Gastrocnemius medialis (tissue), 4 donors: Measurements from ENCODE around the gene BHMT. TPM values are rescaled to one million over a fixed set of nuclear protein-coding genes. Genes with fewer than 3 reads are reported as not detected.
A peak's percentile ranks its signal among the peaks of the same experiment; 100 is the strongest.

Experiments used
- ATAC-seq, 2 donors: fragments of 150-250 bp; one replicate each; pipeline ENCODE4 v1.9.1; 2016
- DNase-seq, 2 donors: peaks; one replicate each; pipeline ENCODE4 v3.0.0-alpha.2; 2019
- H3K27ac ChIP-seq, 4 donors: fragments of 200-600 bp; sonication (generic); 1 replicate in 1 of 4; 2 replicates in 3 of 4; pipeline ENCODE4 v1.5.1; 2016 to 2018; ENCODE audit warnings: mild to moderate bottlenecking in 2 of 4, moderate library complexity in 1 of 4
- H3K27me3 ChIP-seq, 3 donors: fragments of 200-600 bp; sonication (generic) in 2 of 3; 1 replicate in 1 of 3; 2 replicates in 2 of 3; pipeline versions ENCODE4 v1.5.1 to v1.6.0; 2016 to 2019; ENCODE audit warnings: mild to moderate bottlenecking in 1 of 3, moderate library complexity in 1 of 3
- H3K36me3 ChIP-seq, 2 donors: fragments of 200-600 bp; sonication (generic) in 1 of 2; one replicate each; pipeline ENCODE4 v1.5.1; 2017 to 2018
- H3K4me1 ChIP-seq, 2 donors: fragments of 200-600 bp; sonication (generic) in 1 of 2; one replicate each; pipeline ENCODE4 v1.5.1; 2016 to 2017; ENCODE audit warnings: mild to moderate bottlenecking in 2 of 2
- H3K4me3 ChIP-seq, 4 donors: fragments of 200-600 bp; sonication (generic) in 3 of 4; 1 replicate in 1 of 4; 2 replicates in 3 of 4; pipeline ENCODE4 v1.5.1; 2016 to 2019; ENCODE audit warnings: mild to moderate bottlenecking in 2 of 4
- H3K9me3 ChIP-seq, 3 donors: fragments of 200-600 bp; sonication (generic) in 2 of 3; 1 replicate in 1 of 3; 2 replicates in 2 of 3; pipeline ENCODE4 v1.5.1; 2016 to 2019
- CTCF ChIP-seq, 5 experiments: fragments of 450-650 bp in 3 of 5; fragments of 200-600 bp in 2 of 5; sonication (generic) in 2 of 5; IDR thresholded peaks in 4 of 5; conservative IDR thresholded peaks in 1 of 5; 1 replicate in 4 of 5; 2 replicates in 1 of 5; pipeline ENCODE4 v1.5.1; 2016 to 2019; ENCODE audit warnings: antibody characterized with exemption in 5 of 5, mild to moderate bottlenecking in 3 of 5, moderate library complexity in 3 of 5
- POLR2A ChIP-seq, 2 donors: fragments of 450-650 bp; IDR thresholded peaks; one replicate each; pipeline ENCODE4 v1.6.1; 2017; ENCODE audit warnings: antibody characterized with exemption in 2 of 2, mild to moderate bottlenecking in 2 of 2, moderate library complexity in 2 of 2
- in situ Hi-C, 4 donors: fragments of 200-750 bp; cut with MboI; loops; one replicate each; pipeline versions ENCODE4 v1.15.0 to v1.8.0; 2017; ENCODE audit warnings: low sequenced_read_pairs in 4 of 4
- intact Hi-C: fragments of 100-400 bp; cut with DNase I; formaldehyde crosslinking; loops from one replicate; pipeline ENCODE4 v1.15.1; 2023; ENCODE audit warnings: low total_unique reads
- total RNA-seq, 4 donors: library from RNA; depleted of rRNA; stranded (reverse); fragments of >200 nt; gene quantifications; one replicate each; pipeline versions ENCODE4 v1.1.0 to v1.2.3, GENCODE V29; 2016

The BHMT gene
- total RNA-seq, 4 donors from 2014 or later = 0.66 to 1.0 (median 0.91) TPM; not detected in 1

- Histone ChIP-seq H3K27me3 (no peaks in the 10 kb centered on the region), H3K4me3 (peak overlapping the region; percentile 34 to 48 (median 40)), H3K36me3 (no peaks in the 10 kb centered on the region), H3K9me3 (no peaks in the 10 kb centered on the region), H3K27ac (peak overlapping the region; percentile 25 to 71 (median 50)), H3K4me1 (peaks cover 4 to 5% of the 10 kb centered on the region in 2 donors)
- DNase-seq = no peak
- peak in 1 of 2 donors; percentile 24 for ATAC-seq
- in situ Hi-C loops = loop anchor here (5.0 to 25.0 kb wide), 5 partner anchors 108 to 332 kb away; no protein-coding TSS in a partner anchor
- TF ChIP-seq POLR2A (IDR thresholded peaks at IDR 0.05) (no peak), CTCF (IDR thresholded peaks at IDR 0.05 in 4 of 5, conservative IDR thresholded peaks at IDR 0.05 in 1 of 5) (peak in 4 of 5 experiments; percentile 7 to 53 (median 44))
- intact Hi-C loops = loop anchor here (1.0 to 10.0 kb wide), 4 partner anchors 108 to 331 kb away; no protein-coding TSS in a partner anchor
Measured at GRCh38 chr5:79133121-79133656, 21.6 kb downstream of the BHMT start.

- H3K4me3 ChIP-seq = peak overlapping the region; percentile 34 to 48 (median 40)
- H3K36me3 ChIP-seq = no peaks in the 10 kb centered on the region
- intact Hi-C loops = loop anchor here (1.0 to 10.0 kb wide), 4 partner anchors 109 to 330 kb away; no protein-coding TSS in a partner anchor
- H3K9me3 ChIP-seq = no peaks in the 10 kb centered on the region
- peak in 4 of 5 experiments; percentile 45 to 68 (median 59) for TF ChIP-seq CTCF (IDR thresholded peaks at IDR 0.05 in 4 of 5, conservative IDR thresholded peaks at IDR 0.05 in 1 of 5)
- no peak for TF ChIP-seq POLR2A (IDR thresholded peaks at IDR 0.05)
- no peaks in the 10 kb centered on the region for H3K27me3 ChIP-seq
- H3K27ac ChIP-seq = peak overlapping the region in 3 of 4 donors; percentile 48 to 71 (median 52)
- DNase-seq (peak; percentile 10 to 23), ATAC-seq (peak; percentile 67 to 75)
- peaks cover 4 to 5% of the 10 kb centered on the region in 2 donors for H3K4me1 ChIP-seq
- in situ Hi-C loops = loop anchor here (5.0 to 25.0 kb wide), 5 partner anchors 109 to 331 kb away; no protein-coding TSS in a partner anchor
Measured at GRCh38 chr5:79133657-79134451, 22.2 kb downstream of the BHMT start.

- no peaks in the 10 kb centered on the region for H3K36me3 ChIP-seq
- H3K27me3 ChIP-seq = no peaks in the 10 kb centered on the region
- ATAC-seq = no peak
- H3K27ac ChIP-seq = no peak overlapping the region
- no peaks in the 10 kb centered on the region for H3K9me3 ChIP-seq
- intact Hi-C loops (loop anchor here (10.0 kb wide), 1 partner anchor 231 kb away; no protein-coding TSS in a partner anchor), in situ Hi-C loops (loop anchor here (10.0 to 25.0 kb wide), 4 partner anchors 111 to 329 kb away; no protein-coding TSS in a partner anchor)
- TF ChIP-seq CTCF (IDR thresholded peaks at IDR 0.05 in 4 of 5, conservative IDR thresholded peaks at IDR 0.05 in 1 of 5) (no peak), POLR2A (IDR thresholded peaks at IDR 0.05) (no peak)
- H3K4me1 ChIP-seq = peaks cover 4 to 5% of the 10 kb centered on the region in 2 donors
- DNase-seq = no peak
- H3K4me3 ChIP-seq = no peak overlapping the region
Measured at GRCh38 chr5:79135790-79136553, 24.4 kb downstream of the BHMT start.

GRCh38 chr5:79136618-79137017, 25.0 kb downstream of the BHMT start:
- peaks cover 4 to 5% of the 10 kb centered on the region in 2 donors for H3K4me1 ChIP-seq
- intact Hi-C loops (loop anchor here (10.0 kb wide), 1 partner anchor 232 kb away; no protein-coding TSS in a partner anchor), in situ Hi-C loops (loop anchor here (10.0 to 25.0 kb wide), 4 partner anchors 112 to 328 kb away; no protein-coding TSS in a partner anchor)
- no peaks in the 10 kb centered on the region for H3K27me3 ChIP-seq
- H3K4me3 ChIP-seq = no peak overlapping the region
- TF ChIP-seq CTCF (IDR thresholded peaks at IDR 0.05 in 4 of 5, conservative IDR thresholded peaks at IDR 0.05 in 1 of 5) = no peak
- no peak for TF ChIP-seq POLR2A (IDR thresholded peaks at IDR 0.05)
- no peak overlapping the region for H3K27ac ChIP-seq
- DNase-seq (no peak), ATAC-seq (no peak)
- no peaks in the 10 kb centered on the region for H3K9me3 ChIP-seq
- H3K36me3 ChIP-seq = no peaks in the 10 kb centered on the region
